OCI-LY7 (cell line): ENCODE data around the gene DLGAP4. TPM values are rescaled to one million over a fixed set of nuclear protein-coding genes. Genes with fewer than 3 reads are reported as not detected.

Experiments used
- BruUV-seq: library from RNA; stranded (reverse); fragments of 400-500 nt; replicated peaks from 2 replicates; lab custom pipeline; 2021; lab: Mats Ljungman, UMichigan
- CTCF ChIA-PET: fragments of 300-600 bp; sonication (Branson Sonifier 250); formaldehyde crosslinking; loops from one replicate; lab custom pipeline; 2022; ENCODE audit warnings: antibody characterized with exemption; ENCODE audit not compliant: unreplicated experiment; lab: Charles Lee
- POLR2A ChIA-PET: fragments of 300-600 bp; sonication (Branson Sonifier 250); formaldehyde crosslinking; loops from one replicate; lab custom pipeline; 2022; ENCODE audit warnings: antibody characterized with exemption; lab: Charles Lee
- DNase-seq: peaks from one replicate; pipeline ENCODE4 v3.0.0-alpha.2; 2015; ENCODE audit warnings: low spot score
- H2AFZ ChIP-seq: fragments of 200-600 bp; sonication (generic), shearing (Covaris generic); 2 replicates; pipeline ENCODE4 v1.6.1; 2014; ENCODE audit warnings: mild to moderate bottlenecking, antibody characterized with exemption, low read length, moderate library complexity
- H3K27ac ChIP-seq: fragments of 200-600 bp; sonication (generic); 2 replicates; pipeline ENCODE4 v1.5.1; 2014; ENCODE audit warnings: mixed run types, low read depth, mild to moderate bottlenecking, moderate library complexity, low read length, inconsistent platforms; ENCODE audit not compliant: poor library complexity, severe bottlenecking
- H3K36me3 ChIP-seq: fragments of 200-600 bp; sonication (generic); 2 replicates; pipeline ENCODE4 v1.6.1; 2014; ENCODE audit warnings: mild to moderate bottlenecking, antibody characterized with exemption, low read length, moderate library complexity, mixed read lengths; ENCODE audit not compliant: insufficient read depth
- H3K4me1 ChIP-seq: fragments of 200-600 bp; sonication (generic); 2 replicates; pipeline ENCODE4 v1.5.1; 2014; ENCODE audit warnings: mild to moderate bottlenecking, low read length; ENCODE audit not compliant: insufficient read depth, poor library complexity, severe bottlenecking
- H3K4me2 ChIP-seq: fragments of 200-600 bp; sonication (generic); 2 replicates; pipeline ENCODE4 v1.6.1; 2014; ENCODE audit warnings: mild to moderate bottlenecking, low read length
- H3K4me3 ChIP-seq: fragments of 200-600 bp; sonication (generic); 2 replicates; pipeline ENCODE4 v1.5.1; 2014; ENCODE audit warnings: mild to moderate bottlenecking, low read depth, low read length; ENCODE audit not compliant: poor library complexity, severe bottlenecking
- H3K79me2 ChIP-seq: fragments of 200-600 bp; sonication (generic); 2 replicates; pipeline ENCODE4 v1.6.1; 2016; ENCODE audit warnings: low read depth, mild to moderate bottlenecking, low read length, moderate library complexity, mixed read lengths; ENCODE audit not compliant: insufficient read depth
- H3K9me2 ChIP-seq: fragments of 200-600 bp; sonication (generic); 2 replicates; pipeline ENCODE4 v1.6.1; 2016; ENCODE audit warnings: mild to moderate bottlenecking, low read length, mixed read lengths; ENCODE audit not compliant: insufficient read depth
- H3K9me3 ChIP-seq: fragments of 200-600 bp; sonication (generic); 2 replicates; pipeline ENCODE4 v1.6.1; 2014; ENCODE audit warnings: mild to moderate bottlenecking, mixed run types, low read length, mixed read lengths
- H4K20me1 ChIP-seq: fragments of 200-600 bp; sonication (generic); 2 replicates; pipeline ENCODE4 v1.6.1; 2014; ENCODE audit warnings: mild to moderate bottlenecking, antibody characterized with exemption, low read length, moderate library complexity, mixed read lengths; ENCODE audit not compliant: insufficient read depth
- EZH2phosphoT487 ChIP-seq: fragments of 200-600 bp; sonication (generic); IDR thresholded peaks from 2 replicates; pipeline ENCODE4 v1.6.1; 2018; ENCODE audit warnings: low read depth, borderline replicate concordance, mild to moderate bottlenecking, mixed run types, antibody characterized with exemption, low read length, moderate library complexity, mixed read lengths
- intact Hi-C: fragments of 100-400 bp; cut with micrococcal nuclease; formaldehyde crosslinking; loops from one replicate; pipeline ENCODE4 v1.10.0; 2022; ENCODE audit not compliant: unreplicated experiment
- total RNA-seq, 2 experiments: library from RNA; depleted of rRNA in 1 of 2; stranded (reverse); fragments of >200 nt in 1 of 2; shearing (Covaris generic) in 1 of 2; gene quantifications; 2 replicates each; pipeline ENCODE4 v1.2.3, GENCODE V29; 2014 to 2022
- TF ChIP-seq, protein P1 (sequence below): fragments of 200-600 bp; sonication (generic); conservative IDR thresholded peaks from 2 replicates; pipeline ENCODE4 v1.5.1; 2014; ENCODE audit warnings: mild to moderate bottlenecking, antibody characterized with exemption, low read length, moderate library complexity, mixed read lengths

The DLGAP4 gene
- total RNA-seq, 2 experiments from 2014 or later: 7.7 to 41.6 TPM

DNA sequence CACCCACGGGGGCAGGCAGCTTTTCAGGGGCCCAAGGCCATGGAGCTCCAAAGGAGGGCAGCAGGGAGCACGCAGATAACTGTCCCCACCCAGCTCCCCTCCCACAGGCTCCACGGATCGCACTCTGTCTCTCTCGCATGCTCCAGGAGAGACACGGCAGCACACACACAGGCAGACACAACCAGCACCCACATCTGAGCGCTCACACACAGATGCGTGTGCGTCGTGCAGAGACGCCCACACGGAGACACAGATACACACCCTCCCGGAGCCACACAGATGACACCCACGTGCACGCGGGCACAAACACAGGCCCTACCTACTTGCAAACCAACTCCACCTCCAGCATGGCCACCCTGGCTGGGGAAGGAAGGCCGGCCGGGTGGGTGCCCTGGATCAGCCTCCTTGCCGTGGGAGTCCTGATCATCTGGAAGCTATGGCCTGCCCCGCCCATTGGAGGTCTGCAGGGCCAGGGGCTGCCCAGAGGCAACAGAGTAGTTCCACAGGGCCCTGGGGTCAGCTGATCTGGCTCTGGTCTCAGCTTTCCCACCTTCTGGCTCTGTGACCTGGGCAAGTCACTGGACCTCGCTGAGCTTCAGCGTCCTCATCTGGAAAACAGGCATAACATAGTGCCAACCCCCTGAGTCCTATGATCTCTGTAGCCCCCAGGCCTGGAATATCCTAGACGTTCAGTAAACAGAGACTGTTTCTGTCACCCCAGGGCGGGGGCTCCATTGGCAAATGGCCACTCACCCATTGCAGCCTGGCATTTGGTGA, 38.3 kb upstream of the DLGAP4 start:
- H4K20me1 ChIP-seq: no peaks in the 10 kb centered on the region
- no peak overlapping the region for H3K4me3 ChIP-seq
- H3K9me2 ChIP-seq: no peaks in the 10 kb centered on the region
- no peaks in the 10 kb centered on the region for H3K79me2 ChIP-seq
- H3K9me3 ChIP-seq: no peaks in the 10 kb centered on the region
- no peak overlapping the region for H2AFZ ChIP-seq
- no peaks in the 10 kb centered on the region for H3K4me1 ChIP-seq
- ChIA-PET POLR2A (no interaction called here), CTCF (no interaction called here)
- TF ChIP-seq, protein P1, sequence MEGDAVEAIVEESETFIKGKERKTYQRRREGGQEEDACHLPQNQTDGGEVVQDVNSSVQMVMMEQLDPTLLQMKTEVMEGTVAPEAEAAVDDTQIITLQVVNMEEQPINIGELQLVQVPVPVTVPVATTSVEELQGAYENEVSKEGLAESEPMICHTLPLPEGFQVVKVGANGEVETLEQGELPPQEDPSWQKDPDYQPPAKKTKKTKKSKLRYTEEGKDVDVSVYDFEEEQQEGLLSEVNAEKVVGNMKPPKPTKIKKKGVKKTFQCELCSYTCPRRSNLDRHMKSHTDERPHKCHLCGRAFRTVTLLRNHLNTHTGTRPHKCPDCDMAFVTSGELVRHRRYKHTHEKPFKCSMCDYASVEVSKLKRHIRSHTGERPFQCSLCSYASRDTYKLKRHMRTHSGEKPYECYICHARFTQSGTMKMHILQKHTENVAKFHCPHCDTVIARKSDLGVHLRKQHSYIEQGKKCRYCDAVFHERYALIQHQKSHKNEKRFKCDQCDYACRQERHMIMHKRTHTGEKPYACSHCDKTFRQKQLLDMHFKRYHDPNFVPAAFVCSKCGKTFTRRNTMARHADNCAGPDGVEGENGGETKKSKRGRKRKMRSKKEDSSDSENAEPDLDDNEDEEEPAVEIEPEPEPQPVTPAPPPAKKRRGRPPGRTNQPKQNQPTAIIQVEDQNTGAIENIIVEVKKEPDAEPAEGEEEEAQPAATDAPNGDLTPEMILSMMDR: no peak
- no peak for TF ChIP-seq EZH2phosphoT487
- BruUV-seq: no TSS peak
- no peaks in the 10 kb centered on the region for H3K36me3 ChIP-seq
- H3K4me2 ChIP-seq: no peak overlapping the region
- intact Hi-C loops: no loop called here
- no peak overlapping the region for H3K27ac ChIP-seq
- no peak for DNase-seq

DNA sequence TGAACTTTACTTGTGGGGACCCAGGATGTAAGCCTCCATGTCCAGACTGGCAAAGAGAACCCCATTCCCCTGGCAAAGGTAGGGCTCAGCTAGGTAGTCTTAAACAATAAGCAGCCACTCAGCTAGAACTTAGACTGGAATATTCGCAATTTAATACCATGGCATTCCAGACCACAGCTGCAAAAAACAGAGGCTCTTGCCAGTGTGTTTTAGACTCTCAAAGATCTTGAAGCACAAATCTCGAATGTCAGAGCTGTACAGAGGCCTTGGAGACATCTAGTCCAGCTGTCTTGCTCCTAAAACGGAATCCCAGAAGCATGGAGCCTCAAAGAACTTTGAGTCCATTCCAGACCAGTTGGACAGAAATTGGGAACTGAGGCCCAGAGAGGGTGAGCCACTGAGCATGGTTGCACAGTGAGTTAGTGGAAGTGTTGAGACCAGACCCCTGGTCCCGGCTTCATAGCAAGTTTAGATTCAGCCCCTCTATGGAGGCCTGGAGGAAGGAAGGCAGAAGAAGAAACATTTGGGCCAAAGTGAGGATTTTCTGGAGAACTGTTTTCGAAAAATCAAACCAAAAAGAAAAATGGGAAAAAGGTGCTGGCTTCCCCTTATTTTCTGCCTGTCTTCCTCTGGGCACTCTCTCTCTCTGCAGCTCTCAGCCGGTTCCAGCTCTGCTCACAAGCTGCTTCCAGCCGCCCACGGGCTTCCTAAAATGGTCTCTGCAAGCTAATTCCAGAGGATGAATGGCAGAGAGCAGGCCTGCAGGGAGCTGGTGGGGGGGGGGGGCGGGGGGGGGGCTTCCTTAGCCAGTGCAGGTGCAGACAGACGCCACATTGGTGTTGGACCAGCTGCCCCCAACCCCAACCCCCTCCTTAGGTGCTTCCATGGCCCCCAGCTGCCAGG, 37.4 kb upstream of the DLGAP4 start:
- intact Hi-C loops: no loop called here
- TF ChIP-seq, protein P1: no peak
- TF ChIP-seq EZH2phosphoT487: no peak
- POLR2A ChIA-PET: no interaction called here
- no peak overlapping the region for H3K27ac ChIP-seq
- CTCF ChIA-PET: no interaction called here
- no peaks in the 10 kb centered on the region for H3K9me3 ChIP-seq
- H3K79me2 ChIP-seq: no peaks in the 10 kb centered on the region
- no peak for DNase-seq
- H2AFZ ChIP-seq: no peak overlapping the region
- no peaks in the 10 kb centered on the region for H3K9me2 ChIP-seq
- BruUV-seq: no TSS peak
- H3K4me1 ChIP-seq: no peaks in the 10 kb centered on the region
- H4K20me1 ChIP-seq: no peaks in the 10 kb centered on the region
- no peaks in the 10 kb centered on the region for H3K36me3 ChIP-seq
- H3K4me3 ChIP-seq: no peak overlapping the region
- H3K4me2 ChIP-seq: no peak overlapping the region
